ENCODE data around the gene UTP18.

The UTP18 gene

GRCh38 chr17:51335883-51336822 is 75.8 kb downstream of the UTP18 start:
- DNase-seq (ENCODE audit: low read depth) = no peak
- H3K4me3 ChIP-seq (ENCODE audit: low read length) = no peak overlapping the region
- TF ChIP-seq, protein P1, sequence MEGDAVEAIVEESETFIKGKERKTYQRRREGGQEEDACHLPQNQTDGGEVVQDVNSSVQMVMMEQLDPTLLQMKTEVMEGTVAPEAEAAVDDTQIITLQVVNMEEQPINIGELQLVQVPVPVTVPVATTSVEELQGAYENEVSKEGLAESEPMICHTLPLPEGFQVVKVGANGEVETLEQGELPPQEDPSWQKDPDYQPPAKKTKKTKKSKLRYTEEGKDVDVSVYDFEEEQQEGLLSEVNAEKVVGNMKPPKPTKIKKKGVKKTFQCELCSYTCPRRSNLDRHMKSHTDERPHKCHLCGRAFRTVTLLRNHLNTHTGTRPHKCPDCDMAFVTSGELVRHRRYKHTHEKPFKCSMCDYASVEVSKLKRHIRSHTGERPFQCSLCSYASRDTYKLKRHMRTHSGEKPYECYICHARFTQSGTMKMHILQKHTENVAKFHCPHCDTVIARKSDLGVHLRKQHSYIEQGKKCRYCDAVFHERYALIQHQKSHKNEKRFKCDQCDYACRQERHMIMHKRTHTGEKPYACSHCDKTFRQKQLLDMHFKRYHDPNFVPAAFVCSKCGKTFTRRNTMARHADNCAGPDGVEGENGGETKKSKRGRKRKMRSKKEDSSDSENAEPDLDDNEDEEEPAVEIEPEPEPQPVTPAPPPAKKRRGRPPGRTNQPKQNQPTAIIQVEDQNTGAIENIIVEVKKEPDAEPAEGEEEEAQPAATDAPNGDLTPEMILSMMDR (IDR thresholded peaks at IDR 0.05; ENCODE audit: insufficient read depth, low read depth, low read length, missing control alignments) = no peak

DNA sequence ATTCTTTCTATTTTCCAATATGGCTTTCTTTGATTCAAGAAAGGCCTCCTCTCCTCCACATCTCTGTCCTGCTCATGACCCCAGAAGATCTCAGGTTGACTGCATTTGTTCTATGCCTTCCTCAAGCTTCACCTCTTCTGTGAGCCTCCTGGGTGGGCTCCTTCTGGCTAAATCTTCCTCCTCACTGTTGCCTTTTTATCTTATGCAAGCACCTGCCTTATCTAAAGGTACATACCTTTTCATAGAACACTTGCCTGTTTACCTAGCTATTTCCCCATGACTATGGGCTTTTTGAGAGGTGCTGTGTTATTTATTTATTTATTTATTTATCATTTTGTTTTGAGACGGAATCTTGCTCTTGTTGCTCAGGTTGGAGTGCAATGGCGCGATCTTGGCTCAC is 81.1 kb downstream of the UTP18 start:
- DNase-seq (ENCODE audit: low read depth) = no peak
- H3K4me3 ChIP-seq (ENCODE audit: low read length) = no peak overlapping the region
- TF ChIP-seq, protein P1 (IDR thresholded peaks at IDR 0.05; ENCODE audit: insufficient read depth, low read depth, low read length, missing control alignments) = no peak

DNA sequence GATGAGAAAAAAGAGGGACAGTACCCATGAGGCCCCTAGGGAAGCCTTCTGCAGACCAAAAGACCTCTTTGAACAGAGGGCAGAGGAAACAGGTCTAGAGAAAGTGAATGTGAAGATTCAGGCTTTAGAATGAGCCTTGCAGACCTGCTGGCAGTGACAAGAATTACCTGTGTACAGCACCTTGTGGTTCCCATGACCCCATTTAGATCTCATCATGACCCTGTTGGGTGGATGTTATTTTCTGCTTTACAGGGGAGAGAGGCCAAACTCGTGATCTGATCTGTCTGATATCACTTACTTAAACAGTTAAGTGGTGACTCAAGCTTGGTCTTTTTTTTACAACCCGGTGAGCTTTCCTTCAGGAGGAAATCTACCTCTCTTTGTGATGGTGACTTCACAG is 81.9 kb downstream of the UTP18 start:
- no peak overlapping the region for H3K4me3 ChIP-seq (ENCODE audit: low read length)
- no peak for DNase-seq (ENCODE audit: low read depth)
- TF ChIP-seq, protein P1 (IDR thresholded peaks at IDR 0.05; ENCODE audit: insufficient read depth, low read depth, low read length, missing control alignments) = no peak

GRCh38 chr17:51344532-51344931 is 84.2 kb downstream of the UTP18 start:
- no peak for DNase-seq (ENCODE audit: low read depth)
- TF ChIP-seq, protein P1 (IDR thresholded peaks at IDR 0.05; ENCODE audit: insufficient read depth, low read depth, low read length, missing control alignments) = no peak

DNA sequence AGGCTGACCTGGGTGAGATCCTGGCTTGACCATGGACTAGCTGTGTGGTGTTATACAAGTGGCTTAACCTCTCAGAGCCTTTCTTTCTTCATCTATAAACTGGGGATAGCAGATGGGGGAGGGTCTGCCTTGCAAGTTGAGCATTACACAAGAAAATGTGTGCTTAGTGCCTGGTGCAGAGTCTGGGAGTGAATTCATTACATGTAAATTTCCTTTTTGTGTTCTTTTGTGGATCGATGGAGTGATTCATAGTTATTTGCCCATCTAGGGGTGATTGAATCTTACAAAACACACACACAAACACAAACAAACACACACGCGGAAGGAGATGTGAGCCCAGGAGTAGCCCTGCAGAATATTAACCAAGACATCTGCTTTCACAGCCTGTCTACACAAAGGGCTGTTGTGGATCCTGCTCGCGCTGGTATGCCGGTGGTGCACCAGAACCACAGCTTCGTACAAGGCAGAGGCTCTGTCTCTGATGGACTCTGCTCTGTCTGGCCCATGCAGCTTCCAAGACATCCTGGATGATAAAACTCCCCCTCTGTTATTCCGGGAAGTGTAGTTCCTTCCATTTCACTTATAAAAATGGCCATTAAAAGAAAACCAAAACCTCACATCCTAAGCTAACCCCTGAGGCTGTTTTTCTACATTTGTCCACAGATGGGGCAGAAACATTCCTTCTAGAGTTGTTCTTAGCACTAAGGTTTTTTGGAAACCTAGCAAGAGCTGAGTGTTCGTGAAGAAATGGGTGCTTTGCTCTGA is 86.1 kb downstream of the UTP18 start:
- no peak overlapping the region for H3K4me3 ChIP-seq (ENCODE audit: low read length)
- DNase-seq (ENCODE audit: low read depth) = no peak
- TF ChIP-seq, protein P1 (IDR thresholded peaks at IDR 0.05; ENCODE audit: insufficient read depth, low read depth, low read length, missing control alignments) = no peak

More at GRCh38 chr17:51344532-51344931, 84.2 kb downstream of the UTP18 start:
- no peak overlapping the region for H3K4me3 ChIP-seq (ENCODE audit: low read length)

Measured in epithelial cell of esophagus (primary cell).